Choroid plexus epithelial cell (primary cell): ENCODE results near the gene EXOSC7.
A peak's percentile ranks its signal among the peaks of the same experiment; 100 is the strongest.

Experiments used
- DNase-seq: peaks from one replicate; pipeline ENCODE4 v3.0.0-alpha.2; 2010; ENCODE audit warnings: low read depth
- H3K4me3 ChIP-seq: 2 replicates; pipeline ENCODE4 v1.5.1; 2011; ENCODE audit warnings: low read depth, mild to moderate bottlenecking, control low read depth, low read length, moderate library complexity
- CTCF ChIP-seq: conservative IDR thresholded peaks from 2 replicates; pipeline ENCODE4 v1.5.1; 2011; ENCODE audit warnings: low read depth, mild to moderate bottlenecking, control low read depth, inconsistent platforms, low read length, moderate library complexity

EXOSC7 gene

GRCh38 chr3:44962621-44963393 is 13.2 kb upstream of the EXOSC7 start:
- TF ChIP-seq CTCF, result no peak
- H3K4me3 ChIP-seq, result no peak overlapping the region
- peak; percentile 48 for DNase-seq

GRCh38 chr3:44963571-44964325 is 12.3 kb upstream of the EXOSC7 start:
- no peak overlapping the region for H3K4me3 ChIP-seq
- no peak for DNase-seq
- no peak for TF ChIP-seq CTCF

- no peak overlapping the region for H3K4me3 ChIP-seq
Measured at GRCh38 chr3:44965165-44965564, 10.9 kb upstream of the EXOSC7 start.

GRCh38 chr3:44966795-44967278 is 9.2 kb upstream of the EXOSC7 start:
- no peak overlapping the region for H3K4me3 ChIP-seq
- no peak for DNase-seq
- TF ChIP-seq CTCF, result no peak

More at GRCh38 chr3:44965165-44965564, 10.9 kb upstream of the EXOSC7 start:
- no peak for DNase-seq
- TF ChIP-seq CTCF, result no peak

- no peak for TF ChIP-seq CTCF
- no peak for DNase-seq
- H3K4me3 ChIP-seq, result no peak overlapping the region
Measured at GRCh38 chr3:44968447-44968858, 7.6 kb upstream of the EXOSC7 start.

GRCh38 chr3:44969154-44969827 is 6.8 kb upstream of the EXOSC7 start:
- no peak for TF ChIP-seq CTCF
- no peak for DNase-seq
- no peak overlapping the region for H3K4me3 ChIP-seq
